Activated naive CD8-positive, alpha-beta T cell treated with anti-CD3 and anti-CD28 coated beads, Interleukin-2, amount 10 ng/mL, durations not matched to agents 7 days and 5 days (primary cell): ENCODE data around the gene CFAP54. TPM values are rescaled to one million over a fixed set of nuclear protein-coding genes. Genes with fewer than 3 reads are reported as not detected.
"Not testable (repeated sequence)": the region's sequence is repeated elsewhere in the genome, so short reads cannot be mapped to it uniquely, and the experiment has no call there.

ENCODE experiments used
- ATAC-seq: fragments of 150-1000 bp; cut with Tn5 transposase; one replicate; pipeline ENCODE4 v1.10.0; 2021; ENCODE audit warnings: low read depth, moderate library complexity
- POLR2A ChIA-PET: fragments of 350-600 bp; sonication (Branson Sonifier 250); formaldehyde crosslinking; loops from one replicate; lab custom pipeline; 2021; ENCODE audit warnings: antibody characterized with exemption; lab: Charles Lee
- DNase-seq: peaks from one replicate; pipeline ENCODE4 v3.0.0; 2021
- H3K27ac Mint-ChIP-seq: one replicate; pipeline ENCODE4 v1.8.0; 2022; ENCODE audit warnings: mild to moderate bottlenecking, mixed read lengths
- H3K27me3 Mint-ChIP-seq: one replicate; pipeline ENCODE4 v1.8.0; 2022; ENCODE audit warnings: mild to moderate bottlenecking, moderate library complexity, mixed read lengths
- H3K36me3 Mint-ChIP-seq: one replicate; pipeline ENCODE4 v1.8.0; 2021; ENCODE audit warnings: mild to moderate bottlenecking, mixed read lengths
- H3K4me1 Mint-ChIP-seq: one replicate; pipeline ENCODE4 v1.8.0; 2021; ENCODE audit warnings: mixed read lengths
- H3K4me3 Mint-ChIP-seq: one replicate; pipeline ENCODE4 v1.8.0; 2022; ENCODE audit warnings: mild to moderate bottlenecking, moderate library complexity, mixed read lengths
- H3K9me3 Mint-ChIP-seq: one replicate; pipeline ENCODE4 v1.8.0; 2021; ENCODE audit warnings: mixed read lengths
- total RNA-seq, 2 experiments: library from RNA; stranded (reverse); gene quantifications; one replicate each; pipeline ENCODE4 v1.2.3, GENCODE V29; 2021

CFAP54 gene
- total RNA-seq, 2 experiments from 2014 or later: 0.94 to 1.8 TPM

GRCh38 chr12:96487634-96488033 is 1.7 kb upstream of the CFAP54 start:
- POLR2A ChIA-PET: interaction anchor here (1.4 kb wide), 1 partner anchor 89 kb away, joined by 6 read pairs; no protein-coding TSS in a partner anchor
- DNase-seq (no peak), ATAC-seq (no peak)
- H3K4me1 Mint-ChIP-seq: peaks cover 19% of the 10 kb centered on the region
- H3K36me3 Mint-ChIP-seq: no peaks in the 10 kb centered on the region
- no peak overlapping the region for H3K4me3 Mint-ChIP-seq
- peaks cover 23% of the 10 kb centered on the region for H3K27me3 Mint-ChIP-seq
- H3K9me3 Mint-ChIP-seq: no peaks in the 10 kb centered on the region
- no peak overlapping the region for H3K27ac Mint-ChIP-seq

- no peak overlapping the region for H3K27ac Mint-ChIP-seq
- DNase-seq: no peak
- H3K4me1 Mint-ChIP-seq: peaks cover 10% of the 10 kb centered on the region
- no peak overlapping the region for H3K4me3 Mint-ChIP-seq
- no peak for ATAC-seq
- peaks cover 15% of the 10 kb centered on the region for H3K27me3 Mint-ChIP-seq
- POLR2A ChIA-PET: no interaction called here
- H3K9me3 Mint-ChIP-seq: no peaks in the 10 kb centered on the region
- H3K36me3 Mint-ChIP-seq: no peaks in the 10 kb centered on the region
These were observed 3.7 kb downstream of the CFAP54 start for GRCh38 chr12:96493106-96493505.

DNA sequence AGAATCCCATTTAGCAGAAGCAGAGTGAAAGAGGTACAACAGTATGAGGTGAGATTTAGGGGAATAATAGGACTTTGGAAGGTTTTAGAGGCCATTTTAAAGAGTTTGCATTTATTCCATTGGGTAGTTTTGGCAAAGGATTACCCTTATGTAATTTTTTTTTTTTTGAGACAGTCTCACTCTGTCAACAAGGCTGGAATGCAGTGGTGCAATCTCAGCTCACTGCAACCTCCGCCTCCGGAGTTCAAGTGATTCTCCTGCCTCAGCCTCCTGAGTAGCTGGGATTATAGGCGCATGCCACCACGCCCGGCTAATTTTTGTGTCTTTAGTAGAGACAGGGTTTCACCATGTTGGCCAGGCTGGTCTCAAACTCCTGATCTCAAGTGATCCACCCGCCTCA is 4.8 kb downstream of the CFAP54 start:
- H3K27me3 Mint-ChIP-seq: peaks cover 15% of the 10 kb centered on the region
- H3K27ac Mint-ChIP-seq, H3K36me3 Mint-ChIP-seq, H3K4me1 Mint-ChIP-seq, H3K4me3 Mint-ChIP-seq, H3K9me3 Mint-ChIP-seq, ATAC-seq, DNase-seq, POLR2A ChIA-PET: not testable (repeated sequence)

- Mint-ChIP-seq H3K9me3 (peaks cover 1% of the 10 kb centered on the region), H3K4me1 (peaks cover 7% of the 10 kb centered on the region), H3K27me3 (peaks cover 10% of the 10 kb centered on the region), H3K36me3 (no peaks in the 10 kb centered on the region), H3K27ac (no peak overlapping the region), H3K4me3 (no peak overlapping the region)
- POLR2A ChIA-PET: interaction anchor here (1.4 kb wide), 1 partner anchor 95 kb away, joined by 4 read pairs; the partner anchor contains the start of gene CDK17
- DNase-seq (no peak), ATAC-seq (no peak)
These were observed 5.8 kb downstream of the CFAP54 start for GRCh38 chr12:96495155-96495554.

DNA sequence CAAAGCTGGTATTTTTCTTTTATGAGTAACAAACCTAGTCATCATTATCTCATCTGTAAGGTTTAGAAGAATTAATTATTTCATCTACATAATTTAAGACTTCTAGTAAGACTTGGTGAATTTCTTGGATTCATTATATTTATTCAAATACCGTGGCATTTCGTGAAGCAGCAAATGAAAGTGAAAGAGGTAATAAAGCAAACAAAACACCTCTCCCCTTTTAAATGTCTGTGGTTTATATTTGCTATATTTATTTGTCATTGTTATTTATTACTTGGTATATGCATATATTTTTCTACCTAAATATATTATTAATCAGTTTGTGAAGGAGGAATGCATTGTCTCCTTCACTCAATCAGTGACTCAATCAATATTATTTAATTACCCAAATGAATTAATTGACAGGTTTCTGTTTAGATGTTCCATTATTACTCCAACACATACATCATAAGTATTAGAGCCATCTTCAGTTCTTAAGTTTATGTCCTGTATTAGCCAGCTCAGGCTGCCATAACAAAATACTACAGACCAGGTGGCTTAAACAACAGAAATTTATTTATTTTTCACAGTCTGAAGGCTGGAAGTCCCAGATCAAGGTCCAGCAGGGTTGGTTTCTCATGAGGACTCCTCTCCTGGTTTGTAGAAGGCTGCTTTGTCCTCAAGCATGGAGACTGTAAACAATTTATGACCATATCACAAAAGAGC is 6.6 kb downstream of the CFAP54 start:
- Mint-ChIP-seq H3K9me3 (peaks cover 1% of the 10 kb centered on the region), H3K27me3 (peaks cover 5% of the 10 kb centered on the region), H3K27ac (no peak overlapping the region), H3K4me1 (peaks cover 13% of the 10 kb centered on the region), H3K4me3 (peak overlapping the region; percentile 18), H3K36me3 (peaks cover 1% of the 10 kb centered on the region)
- POLR2A ChIA-PET: interaction anchor here (1.4 kb wide), 1 partner anchor 96 kb away, joined by 4 read pairs; the partner anchor contains the start of gene CDK17
- ATAC-seq (no peak), DNase-seq (no peak)

GRCh38 chr12:96496944-96497343 is 7.6 kb downstream of the CFAP54 start:
- DNase-seq (no peak), ATAC-seq (no peak)
- Mint-ChIP-seq H3K9me3 (peaks cover 1% of the 10 kb centered on the region), H3K36me3 (peaks cover 1% of the 10 kb centered on the region), H3K27ac (no peak overlapping the region), H3K27me3 (no peaks in the 10 kb centered on the region), H3K4me1 (peaks cover 22% of the 10 kb centered on the region), H3K4me3 (no peak overlapping the region)
- POLR2A ChIA-PET: no interaction called here

DNA sequence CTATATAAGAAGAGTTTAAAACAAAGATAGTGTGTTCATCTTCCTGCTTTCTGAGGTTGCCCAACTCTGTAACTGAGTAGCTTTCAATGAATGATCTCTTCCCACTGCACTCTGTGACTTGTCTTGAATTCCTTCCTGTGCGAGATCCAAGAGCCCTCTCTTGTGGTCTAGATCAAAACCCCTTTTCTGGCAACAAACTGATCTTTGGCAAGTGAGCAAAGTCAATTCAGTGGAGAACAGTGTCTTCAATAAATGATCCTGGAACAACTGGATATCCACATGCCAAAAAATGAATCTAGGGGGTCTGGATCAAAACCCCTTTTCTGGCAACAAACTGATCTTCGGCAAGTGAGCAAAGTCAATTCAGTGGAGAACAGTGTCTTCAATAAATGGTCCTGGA is 8.5 kb downstream of the CFAP54 start:
- Mint-ChIP-seq H3K27me3 (no peaks in the 10 kb centered on the region), H3K27ac (no peak overlapping the region), H3K4me1 (peaks cover 28% of the 10 kb centered on the region), H3K36me3 (peaks cover 1% of the 10 kb centered on the region), H3K4me3 (no peak overlapping the region), H3K9me3 (peaks cover 1% of the 10 kb centered on the region)
- no peak for DNase-seq
- POLR2A ChIA-PET: no interaction called here
- ATAC-seq: no peak

GRCh38 chr12:96500693-96501092 is 11.3 kb downstream of the CFAP54 start:
- peak overlapping the region; percentile 56 for H3K4me3 Mint-ChIP-seq

GRCh38 chr12:96501133-96501761 is 11.9 kb downstream of the CFAP54 start:
- H3K9me3 Mint-ChIP-seq: peaks cover 1% of the 10 kb centered on the region

More at GRCh38 chr12:96500693-96501092, 11.3 kb downstream of the CFAP54 start:
- Mint-ChIP-seq H3K27ac (peak overlapping the region; percentile 52), H3K27me3 (no peaks in the 10 kb centered on the region), H3K36me3 (peaks cover 1% of the 10 kb centered on the region), H3K4me1 (peaks cover 32% of the 10 kb centered on the region), H3K9me3 (peaks cover 1% of the 10 kb centered on the region)
- DNase-seq (no peak), ATAC-seq (no peak)
- POLR2A ChIA-PET: interaction anchor here (3.3 kb wide), 1 partner anchor 100 kb away, joined by 13 read pairs; the partner anchor contains the start of gene CDK17

DNA sequence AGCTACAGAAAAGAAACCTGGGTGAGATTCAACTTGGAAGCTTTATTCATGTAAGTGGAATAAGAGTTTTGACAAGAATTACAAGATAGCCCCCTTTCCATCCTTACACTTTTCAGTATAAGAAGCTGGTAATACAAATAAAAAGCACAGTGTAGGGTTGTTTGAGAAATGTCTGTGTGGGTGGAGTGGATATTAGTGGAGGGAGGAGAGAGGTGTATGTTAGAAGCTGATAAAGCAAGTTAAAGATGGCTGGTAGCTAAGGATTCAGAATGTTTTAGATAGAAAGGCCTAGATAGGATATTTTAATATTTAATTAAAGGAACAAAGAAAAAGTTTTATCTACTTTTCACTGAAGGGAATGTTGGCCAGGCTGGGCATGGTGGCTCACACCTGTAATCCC is 12.5 kb downstream of the CFAP54 start:
- Mint-ChIP-seq H3K4me1 (peaks cover 32% of the 10 kb centered on the region), H3K36me3 (peaks cover 1% of the 10 kb centered on the region), H3K9me3 (peaks cover 1% of the 10 kb centered on the region), H3K4me3 (no peak overlapping the region), H3K27me3 (no peaks in the 10 kb centered on the region), H3K27ac (peak overlapping the region; percentile 52)
- DNase-seq (no peak), ATAC-seq (no peak)
- POLR2A ChIA-PET: interaction anchor here (0.7 to 3.3 kb wide), 2 partner anchors 102 to 326 kb away, joined by 5 to 13 read pairs; partner anchors contain the start of gene CDK17

More at GRCh38 chr12:96501133-96501761, 11.9 kb downstream of the CFAP54 start:
- no peak for DNase-seq
- peak; percentile 81 for ATAC-seq
- H3K36me3 Mint-ChIP-seq: peaks cover 1% of the 10 kb centered on the region
- peak overlapping the region; percentile 56 for H3K4me3 Mint-ChIP-seq
- peaks cover 32% of the 10 kb centered on the region for H3K4me1 Mint-ChIP-seq
- H3K27ac Mint-ChIP-seq: peak overlapping the region; percentile 52
- POLR2A ChIA-PET: interaction anchor here (3.3 kb wide), 1 partner anchor 101 kb away, joined by 13 read pairs; the partner anchor contains the start of gene CDK17
- H3K27me3 Mint-ChIP-seq: no peaks in the 10 kb centered on the region

DNA sequence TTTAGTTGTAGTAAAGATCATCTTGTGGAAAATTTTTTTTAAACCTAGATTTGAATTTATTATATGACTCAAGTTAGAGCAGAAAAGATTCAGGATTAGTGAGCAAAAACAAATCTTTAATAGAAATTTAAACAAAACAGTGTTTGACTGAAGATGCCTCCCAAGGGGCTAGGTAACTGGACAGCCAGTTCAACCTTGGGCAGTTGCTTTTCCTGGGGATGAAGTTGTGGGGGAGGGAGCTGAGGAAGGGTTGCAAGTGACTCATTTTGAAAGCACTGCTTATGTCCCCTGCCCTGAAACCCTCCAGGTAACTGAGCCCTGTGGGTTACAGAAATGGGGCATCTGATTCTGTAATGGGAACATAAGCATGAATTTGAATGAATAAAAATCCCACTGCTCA is 13.1 kb downstream of the CFAP54 start:
- ATAC-seq: peak; percentile 21
- POLR2A ChIA-PET: interaction anchor here (0.6 to 3.3 kb wide), 3 partner anchors 80 to 327 kb away, joined by 3 to 13 read pairs (median 5); partner anchors contain the start of gene CDK17
- Mint-ChIP-seq H3K4me1 (peaks cover 32% of the 10 kb centered on the region), H3K9me3 (peaks cover 1% of the 10 kb centered on the region), H3K27ac (peak overlapping the region; percentile 83), H3K36me3 (peaks cover 1% of the 10 kb centered on the region), H3K4me3 (no peak overlapping the region), H3K27me3 (no peaks in the 10 kb centered on the region)
- DNase-seq: no peak

DNA sequence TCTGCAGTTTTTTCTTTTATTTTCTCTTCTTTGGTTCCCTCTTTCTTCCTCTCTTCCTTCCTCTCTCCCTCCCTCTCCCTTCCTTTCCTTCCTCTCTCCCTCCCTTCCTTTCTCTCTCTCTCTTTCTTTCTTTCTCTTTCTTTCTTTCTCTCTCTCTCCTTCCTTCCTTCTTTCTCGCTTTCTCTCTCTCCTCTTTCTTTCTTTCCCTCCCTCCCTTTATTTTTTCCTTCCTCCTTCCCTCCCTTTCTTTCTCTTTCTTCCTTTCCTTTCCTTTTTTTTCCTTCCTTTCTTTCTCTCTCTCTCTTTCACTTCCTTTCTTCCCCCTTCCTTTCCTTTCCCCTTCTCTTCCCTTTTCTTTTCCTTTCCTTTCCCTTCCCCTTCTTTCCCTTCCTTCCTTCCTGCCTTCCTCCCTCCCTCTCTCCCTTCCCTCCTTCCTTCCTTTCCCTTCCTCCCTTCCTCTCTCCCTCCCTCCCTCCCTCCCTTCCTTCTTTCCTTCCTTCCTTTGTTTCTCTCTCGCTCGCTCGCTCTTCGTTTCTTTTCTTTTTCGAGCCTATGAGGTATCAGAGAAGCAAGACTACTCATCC is 13.7 kb downstream of the CFAP54 start:
- Mint-ChIP-seq H3K9me3 (peaks cover 1% of the 10 kb centered on the region), H3K4me1 (peaks cover 29% of the 10 kb centered on the region), H3K27ac (peak overlapping the region; percentile 83), H3K36me3 (peaks cover 1% of the 10 kb centered on the region), H3K4me3 (peak overlapping the region; percentile 52), H3K27me3 (no peaks in the 10 kb centered on the region)
- ATAC-seq: no peak
- POLR2A ChIA-PET: interaction anchor here (0.6 to 3.3 kb wide), 2 partner anchors 80 to 103 kb away, joined by 3 to 13 read pairs; partner anchors contain the start of gene CDK17
- DNase-seq: no peak

DNA sequence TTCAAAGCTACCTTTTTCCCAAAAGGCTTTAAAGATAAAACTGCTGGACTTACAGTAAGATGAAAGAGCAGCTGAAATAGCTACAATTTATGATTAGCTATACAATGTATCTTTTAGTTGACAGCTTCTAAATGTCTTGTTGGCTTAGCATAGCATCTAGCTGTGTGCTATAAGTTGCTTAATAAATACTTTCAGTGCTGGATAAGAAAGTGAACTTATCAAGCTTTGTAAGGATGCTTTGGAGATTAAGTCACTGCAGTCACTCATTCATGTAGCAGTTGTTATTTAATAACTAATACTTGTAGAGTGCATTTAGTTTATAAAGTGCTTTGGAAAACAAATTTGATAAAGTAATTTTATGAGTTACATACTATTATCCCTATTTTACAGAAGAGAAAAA is 14.6 kb downstream of the CFAP54 start:
- Mint-ChIP-seq H3K36me3 (peaks cover 1% of the 10 kb centered on the region), H3K4me3 (no peak overlapping the region), H3K9me3 (peaks cover 1% of the 10 kb centered on the region), H3K4me1 (peaks cover 29% of the 10 kb centered on the region), H3K27ac (no peak overlapping the region), H3K27me3 (no peaks in the 10 kb centered on the region)
- no peak for DNase-seq
- POLR2A ChIA-PET: interaction anchor here (1.1 kb wide), 1 partner anchor 104 kb away, joined by 3 read pairs; the partner anchor contains the start of gene CDK17
- no peak for ATAC-seq
